Nephron (organoid): Measurements from ENCODE around the gene SLC22A23.

Experiments used
- H3K27ac Mint-ChIP-seq, 3 experiments: 2 replicates each; pipeline ENCODE4 v1.8.0; 2020; ENCODE audit warnings: mixed read lengths in 3 of 3, mild to moderate bottlenecking in 2 of 3, moderate library complexity in 1 of 3
- H3K27me3 Mint-ChIP-seq: 2 replicates; pipeline ENCODE4 v1.8.0; 2021; ENCODE audit warnings: low read depth, mild to moderate bottlenecking, moderate library complexity, mixed read lengths
- H3K36me3 Mint-ChIP-seq: 2 replicates; pipeline ENCODE4 v1.8.0; 2020; ENCODE audit warnings: low read depth, mixed read lengths
- H3K4me1 Mint-ChIP-seq: 2 replicates; pipeline ENCODE4 v1.8.0; 2020; ENCODE audit warnings: mixed read lengths
- H3K4me3 Mint-ChIP-seq, 3 experiments: 2 replicates each; pipeline ENCODE4 v1.8.0; 2020; ENCODE audit warnings: mild to moderate bottlenecking in 3 of 3, mixed read lengths in 3 of 3, moderate library complexity in 2 of 3
- H3K9me3 Mint-ChIP-seq: 2 replicates; pipeline ENCODE4 v1.8.0; 2020; ENCODE audit warnings: mixed read lengths
- CTCF ChIP-seq, 3 experiments: fragments of 200-600 bp; sonication (generic); IDR thresholded peaks; one replicate each; pipeline ENCODE4 v1.5.0; 2021; ENCODE audit warnings: antibody characterized with exemption in 3 of 3; ENCODE audit not compliant: unreplicated experiment in 3 of 3

Gene SLC22A23

GRCh38 chr6:3266170-3266569 is 190.7 kb downstream of the SLC22A23 start:
- peaks cover 34% of the 10 kb centered on the region for H3K36me3 Mint-ChIP-seq
- H3K4me3 Mint-ChIP-seq, result no peak overlapping the region
- peaks cover 63% of the 10 kb centered on the region for H3K4me1 Mint-ChIP-seq
- H3K27ac Mint-ChIP-seq, result no peak overlapping the region
- no peak for TF ChIP-seq CTCF (IDR thresholded peaks at IDR 0.05; ENCODE audit: unreplicated experiment in 3 of 3)
- H3K9me3 Mint-ChIP-seq, result no peaks in the 10 kb centered on the region
- no peaks in the 10 kb centered on the region for H3K27me3 Mint-ChIP-seq

GRCh38 chr6:3265671-3266070 is 191.2 kb downstream of the SLC22A23 start:
- Mint-ChIP-seq H3K9me3 (no peaks in the 10 kb centered on the region), H3K27me3 (no peaks in the 10 kb centered on the region), H3K27ac (peak overlapping the region in 2 of 3 experiments; percentile 59 to 65), H3K4me3 (no peak overlapping the region), H3K4me1 (peaks cover 68% of the 10 kb centered on the region), H3K36me3 (peaks cover 29% of the 10 kb centered on the region)
- no peak for TF ChIP-seq CTCF (IDR thresholded peaks at IDR 0.05; ENCODE audit: unreplicated experiment in 3 of 3)

GRCh38 chr6:3264356-3264755 is 192.5 kb downstream of the SLC22A23 start:
- no peaks in the 10 kb centered on the region for H3K27me3 Mint-ChIP-seq
- TF ChIP-seq CTCF (IDR thresholded peaks at IDR 0.05; ENCODE audit: unreplicated experiment in 3 of 3), result no peak
- H3K4me1 Mint-ChIP-seq, result peaks cover 69% of the 10 kb centered on the region
- no peaks in the 10 kb centered on the region for H3K9me3 Mint-ChIP-seq
- peaks cover 22% of the 10 kb centered on the region for H3K36me3 Mint-ChIP-seq
- H3K27ac Mint-ChIP-seq, result peak overlapping the region in 1 of 3 experiments; percentile 65
- no peak overlapping the region for H3K4me3 Mint-ChIP-seq

GRCh38 chr6:3263096-3263495 is 193.8 kb downstream of the SLC22A23 start:
- Mint-ChIP-seq H3K27me3 (no peaks in the 10 kb centered on the region), H3K9me3 (no peaks in the 10 kb centered on the region), H3K36me3 (peaks cover 9% of the 10 kb centered on the region), H3K27ac (no peak overlapping the region), H3K4me3 (peak overlapping the region; percentile 22 to 35 (median 30)), H3K4me1 (peaks cover 56% of the 10 kb centered on the region)
- TF ChIP-seq CTCF (IDR thresholded peaks at IDR 0.05; ENCODE audit: unreplicated experiment in 3 of 3), result no peak

GRCh38 chr6:3261921-3262320 is 194.9 kb downstream of the SLC22A23 start:
- H3K9me3 Mint-ChIP-seq, result no peaks in the 10 kb centered on the region
- H3K4me3 Mint-ChIP-seq, result peak overlapping the region; percentile 40 to 67 (median 55)
- peaks cover 3% of the 10 kb centered on the region for H3K36me3 Mint-ChIP-seq
- no peak for TF ChIP-seq CTCF (IDR thresholded peaks at IDR 0.05; ENCODE audit: unreplicated experiment in 3 of 3)
- H3K4me1 Mint-ChIP-seq, result peaks cover 47% of the 10 kb centered on the region
- no peaks in the 10 kb centered on the region for H3K27me3 Mint-ChIP-seq
- H3K27ac Mint-ChIP-seq, result no peak overlapping the region

- H3K27ac Mint-ChIP-seq, result no peak overlapping the region
- no peak for TF ChIP-seq CTCF (IDR thresholded peaks at IDR 0.05; ENCODE audit: unreplicated experiment in 3 of 3)
- peak overlapping the region; percentile 40 to 97 (median 93) for H3K4me3 Mint-ChIP-seq
- peaks cover 1% of the 10 kb centered on the region for H3K36me3 Mint-ChIP-seq
- peaks cover 4% of the 10 kb centered on the region for H3K27me3 Mint-ChIP-seq
- no peaks in the 10 kb centered on the region for H3K9me3 Mint-ChIP-seq
- peaks cover 45% of the 10 kb centered on the region for H3K4me1 Mint-ChIP-seq
These were observed 195.4 kb downstream of the SLC22A23 start for GRCh38 chr6:3261518-3261820.
